Measurements from ENCODE around the gene NFATC2.

GRCh38 chr20:51374961-51375360, 167.6 kb downstream of the NFATC2 start:
- no peak for TF ChIP-seq POLR2A (IDR thresholded peaks at IDR 0.05)
- TF ChIP-seq CTCF (IDR thresholded peaks at IDR 0.05): no peak
